HepG2 (cell line): ENCODE results near the gene GGT1. TPM values are rescaled to one million over a fixed set of nuclear protein-coding genes. Genes with fewer than 3 reads are reported as not detected.
A peak's percentile ranks its signal among the peaks of the same experiment; 100 is the strongest.

Source experiments
- CCAR2 ChIP-seq: fragments of 200-400 bp; formaldehyde crosslinking; optimal IDR thresholded peaks from 2 replicates; pipeline ENCODE3; 2018; ENCODE audit warnings: low read depth, mild to moderate bottlenecking, low read length, moderate library complexity
- FOXO1 ChIP-seq: sonication (generic); formaldehyde crosslinking; IDR thresholded peaks from 2 replicates; pipeline ENCODE4 v1.4.0; 2020; ENCODE audit warnings: missing genetic modification reagents
- HCFC1 ChIP-seq: fragments of 150-350 bp; IDR thresholded peaks from 2 replicates; pipeline ENCODE4 v1.6.1; 2014; ENCODE audit warnings: low read depth, low read length
- HNRNPL ChIP-seq: fragments of 200-400 bp; formaldehyde crosslinking; IDR thresholded peaks from 2 replicates; pipeline ENCODE4 v1.6.1; 2017; ENCODE audit warnings: mild to moderate bottlenecking, low read depth, low read length
- MLLT10 ChIP-seq: sonication (generic); formaldehyde crosslinking; IDR thresholded peaks from 2 replicates; pipeline ENCODE4 v1.4.0; 2020; ENCODE audit warnings: missing genetic modification reagents
- NR2F6 ChIP-seq, 2 experiments: IDR thresholded peaks; 2 replicates each; pipeline ENCODE4 v1.6.1; 2016; ENCODE audit warnings: antibody characterized with exemption in 1 of 2, mild to moderate bottlenecking in 1 of 2
- RARA ChIP-seq: IDR thresholded peaks from 2 replicates; pipeline ENCODE4 v1.6.1; 2016; ENCODE audit warnings: missing genetic modification reagents, missing compliant biosample characterization
- RELA ChIP-seq: sonication (generic); formaldehyde crosslinking; IDR thresholded peaks from 2 replicates; pipeline ENCODE4 v1.4.0; 2020; ENCODE audit warnings: missing genetic modification reagents
- SCMH1 ChIP-seq: sonication (generic); formaldehyde crosslinking; IDR thresholded peaks from 2 replicates; pipeline ENCODE4 v1.9.0; 2021; ENCODE audit warnings: missing genetic modification reagents, mild to moderate bottlenecking, borderline replicate concordance
- SIX1 ChIP-seq: sonication (generic); formaldehyde crosslinking; IDR thresholded peaks from 2 replicates; pipeline ENCODE4 v1.4.0; 2020; ENCODE audit warnings: missing genetic modification reagents, borderline replicate concordance
- ZBTB38 ChIP-seq: sonication (generic); formaldehyde crosslinking; IDR thresholded peaks from 2 replicates; pipeline ENCODE4 v1.5.1; 2020; ENCODE audit warnings: mild to moderate bottlenecking, missing genetic modification reagents
- ZNF264 ChIP-seq: sonication (generic); formaldehyde crosslinking; IDR thresholded peaks from 2 replicates; pipeline ENCODE4 v1.4.0; 2020; ENCODE audit warnings: missing genetic modification reagents
- ZNF615 ChIP-seq: sonication (generic); formaldehyde crosslinking; IDR thresholded peaks from 2 replicates; pipeline ENCODE4 v1.5.0; 2020; ENCODE audit warnings: mild to moderate bottlenecking, missing genetic modification reagents, borderline replicate concordance
- ZNF749 ChIP-seq: sonication (generic); formaldehyde crosslinking; IDR thresholded peaks from 2 replicates; pipeline ENCODE4 v1.8.0; 2022; ENCODE audit warnings: mild to moderate bottlenecking, missing genetic modification reagents, moderate library complexity, borderline replicate concordance
- ZNF891 ChIP-seq: sonication (generic); formaldehyde crosslinking; IDR thresholded peaks from 2 replicates; pipeline ENCODE4 v1.5.0; 2020; ENCODE audit warnings: mild to moderate bottlenecking, missing genetic modification reagents
- polyA plus RNA-seq, 8 experiments: library from polyadenylated mRNA; depleted of rRNA in 3 of 8; stranded (reverse) in 7 of 8; unstranded in 1 of 8; fragments of >200 nt; fragmentation: Illumina TruSeq in 4 of 8; extraction: Trizol in 4 of 8; gene quantifications; 2 replicates each; pipeline versions ENCODE4 v1.2.1 to v1.2.3, GENCODE V29; 2011 to 2016; ENCODE audit warnings: low read depth in 4 of 8, missing spikeins in 1 of 8, mixed read lengths in 1 of 8; ENCODE audit not compliant: insufficient read depth in 1 of 8
- total RNA-seq, 5 experiments: library from RNA; depleted of rRNA; stranded (reverse); fragments of >200 nt; fragmentation: Illumina TruSeq; extraction: Trizol; gene quantifications; 2 replicates each; pipeline ENCODE4 v1.2.3, GENCODE V29; 2016; ENCODE audit warnings: low read depth in 1 of 5
- TF ChIP-seq, protein P1 (sequence below): IDR thresholded peaks from 2 replicates; pipeline ENCODE4 v1.6.1; 2012; ENCODE audit warnings: low read depth, low read length, improper control_type of control experiment
- TF ChIP-seq, protein P2 (sequence below): IDR thresholded peaks from 2 replicates; pipeline ENCODE4 v1.6.1; 2012; ENCODE audit warnings: inconsistent platforms
- TF ChIP-seq, protein P3 (sequence below): sonication (generic); formaldehyde crosslinking; IDR thresholded peaks from 2 replicates; pipeline ENCODE4 v1.4.0; 2020; ENCODE audit warnings: missing genetic modification reagents
- TF ChIP-seq, protein P4 (sequence below): sonication (generic); formaldehyde crosslinking; IDR thresholded peaks from 2 replicates; pipeline ENCODE4 v1.9.0; 2021; ENCODE audit warnings: missing genetic modification reagents, borderline replicate concordance
- TF ChIP-seq, protein P5 (sequence below): sonication (generic); formaldehyde crosslinking; IDR thresholded peaks from 2 replicates; pipeline ENCODE4 v1.4.0; 2020; ENCODE audit warnings: missing genetic modification reagents

Gene GGT1
- total and polyA plus RNA-seq, 2 of the 13 experiments (the other 11 are each of a cell fraction or from before 2014, with no cell fraction given), result 29.9 to 103 TPM

DNA sequence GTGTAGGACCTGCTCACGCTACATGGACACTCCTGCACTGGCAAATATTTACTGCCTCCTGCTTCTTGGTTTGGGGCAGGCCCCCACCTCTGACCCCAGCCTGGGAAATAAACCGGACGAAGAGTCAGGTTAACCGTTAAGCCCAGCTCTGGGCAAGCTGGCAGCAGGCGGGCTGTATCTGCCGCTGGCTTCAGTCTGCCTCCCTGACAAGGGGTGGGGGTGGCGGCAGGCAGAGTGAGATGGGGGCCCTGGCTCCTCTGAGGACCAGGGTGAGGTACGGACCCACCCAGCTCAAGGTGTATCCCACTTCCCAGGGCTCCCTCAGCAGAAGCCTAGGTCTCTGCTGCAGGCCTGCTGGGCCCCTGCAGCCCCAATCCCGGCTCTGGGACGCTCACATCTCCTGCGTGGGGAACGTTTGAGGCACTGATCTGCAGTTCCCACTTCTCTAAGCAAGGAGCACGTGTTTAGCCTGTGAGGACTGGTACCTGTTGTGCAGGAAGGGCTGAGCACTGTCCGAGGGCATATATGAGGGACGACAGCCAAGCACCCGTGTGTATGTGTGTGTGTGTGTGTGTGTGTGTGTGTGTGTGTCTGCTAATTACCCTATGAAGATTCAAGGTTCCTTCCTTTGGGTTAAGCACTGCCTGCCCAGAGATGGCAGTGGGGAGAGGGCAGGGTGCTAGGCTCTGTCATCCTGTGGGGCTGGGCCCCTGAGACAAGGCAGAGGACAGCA lies 9.0 kb upstream of the GGT1 start (continued):
- TF ChIP-seq, protein P1, sequence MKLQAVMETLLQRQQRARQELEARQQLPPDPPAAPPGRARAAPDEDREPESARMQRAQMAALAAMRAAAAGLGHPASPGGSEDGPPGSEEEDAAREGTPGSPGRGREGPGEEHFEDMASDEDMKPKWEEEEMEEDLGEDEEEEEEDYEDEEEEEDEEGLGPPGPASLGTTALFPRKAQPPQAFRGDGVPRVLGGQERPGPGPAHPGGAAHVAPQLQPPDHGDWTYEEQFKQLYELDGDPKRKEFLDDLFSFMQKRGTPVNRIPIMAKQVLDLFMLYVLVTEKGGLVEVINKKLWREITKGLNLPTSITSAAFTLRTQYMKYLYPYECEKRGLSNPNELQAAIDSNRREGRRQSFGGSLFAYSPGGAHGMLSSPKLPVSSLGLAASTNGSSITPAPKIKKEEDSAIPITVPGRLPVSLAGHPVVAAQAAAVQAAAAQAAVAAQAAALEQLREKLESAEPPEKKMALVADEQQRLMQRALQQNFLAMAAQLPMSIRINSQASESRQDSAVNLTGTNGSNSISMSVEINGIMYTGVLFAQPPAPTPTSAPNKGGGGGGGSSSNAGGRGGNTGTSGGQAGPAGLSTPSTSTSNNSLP, result no peak
- peak; percentile 90 for TF ChIP-seq NR2F6 (IDR thresholded peaks at IDR 0.05)
- peak; percentile 91 for TF ChIP-seq NR2F6 (CRISPR knock-in tag; IDR thresholded peaks at IDR 0.05)
- TF ChIP-seq ZNF749 (CRISPR knock-in tag), result no peak
- no peak for TF ChIP-seq ZNF264 (CRISPR knock-in tag)
- TF ChIP-seq, protein P2, sequence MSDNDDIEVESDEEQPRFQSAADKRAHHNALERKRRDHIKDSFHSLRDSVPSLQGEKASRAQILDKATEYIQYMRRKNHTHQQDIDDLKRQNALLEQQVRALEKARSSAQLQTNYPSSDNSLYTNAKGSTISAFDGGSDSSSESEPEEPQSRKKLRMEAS, result peak; percentile 48; the same call in 1 of the 2 replicates
- TF ChIP-seq MLLT10, result no peak
- no peak for TF ChIP-seq RELA (CRISPR knock-in tag)
- no peak for TF ChIP-seq ZBTB38 (CRISPR knock-in tag)
- TF ChIP-seq, protein P3, sequence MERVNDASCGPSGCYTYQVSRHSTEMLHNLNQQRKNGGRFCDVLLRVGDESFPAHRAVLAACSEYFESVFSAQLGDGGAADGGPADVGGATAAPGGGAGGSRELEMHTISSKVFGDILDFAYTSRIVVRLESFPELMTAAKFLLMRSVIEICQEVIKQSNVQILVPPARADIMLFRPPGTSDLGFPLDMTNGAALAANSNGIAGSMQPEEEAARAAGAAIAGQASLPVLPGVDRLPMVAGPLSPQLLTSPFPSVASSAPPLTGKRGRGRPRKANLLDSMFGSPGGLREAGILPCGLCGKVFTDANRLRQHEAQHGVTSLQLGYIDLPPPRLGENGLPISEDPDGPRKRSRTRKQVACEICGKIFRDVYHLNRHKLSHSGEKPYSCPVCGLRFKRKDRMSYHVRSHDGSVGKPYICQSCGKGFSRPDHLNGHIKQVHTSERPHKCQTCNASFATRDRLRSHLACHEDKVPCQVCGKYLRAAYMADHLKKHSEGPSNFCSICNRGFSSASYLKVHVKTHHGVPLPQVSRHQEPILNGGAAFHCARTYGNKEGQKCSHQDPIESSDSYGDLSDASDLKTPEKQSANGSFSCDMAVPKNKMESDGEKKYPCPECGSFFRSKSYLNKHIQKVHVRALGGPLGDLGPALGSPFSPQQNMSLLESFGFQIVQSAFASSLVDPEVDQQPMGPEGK (CRISPR knock-in tag), result peak; percentile 98
- 0 out of 2 replicates have a peak, but pooled peaks have one; percentile 33 for TF ChIP-seq SIX1 (CRISPR knock-in tag)
- TF ChIP-seq ZNF891 (CRISPR knock-in tag), result no peak
- TF ChIP-seq, protein P4, sequence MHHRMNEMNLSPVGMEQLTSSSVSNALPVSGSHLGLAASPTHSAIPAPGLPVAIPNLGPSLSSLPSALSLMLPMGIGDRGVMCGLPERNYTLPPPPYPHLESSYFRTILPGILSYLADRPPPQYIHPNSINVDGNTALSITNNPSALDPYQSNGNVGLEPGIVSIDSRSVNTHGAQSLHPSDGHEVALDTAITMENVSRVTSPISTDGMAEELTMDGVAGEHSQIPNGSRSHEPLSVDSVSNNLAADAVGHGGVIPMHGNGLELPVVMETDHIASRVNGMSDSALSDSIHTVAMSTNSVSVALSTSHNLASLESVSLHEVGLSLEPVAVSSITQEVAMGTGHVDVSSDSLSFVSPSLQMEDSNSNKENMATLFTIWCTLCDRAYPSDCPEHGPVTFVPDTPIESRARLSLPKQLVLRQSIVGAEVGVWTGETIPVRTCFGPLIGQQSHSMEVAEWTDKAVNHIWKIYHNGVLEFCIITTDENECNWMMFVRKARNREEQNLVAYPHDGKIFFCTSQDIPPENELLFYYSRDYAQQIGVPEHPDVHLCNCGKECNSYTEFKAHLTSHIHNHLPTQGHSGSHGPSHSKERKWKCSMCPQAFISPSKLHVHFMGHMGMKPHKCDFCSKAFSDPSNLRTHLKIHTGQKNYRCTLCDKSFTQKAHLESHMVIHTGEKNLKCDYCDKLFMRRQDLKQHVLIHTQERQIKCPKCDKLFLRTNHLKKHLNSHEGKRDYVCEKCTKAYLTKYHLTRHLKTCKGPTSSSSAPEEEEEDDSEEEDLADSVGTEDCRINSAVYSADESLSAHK (CRISPR knock-in tag), result no peak
- no peak for TF ChIP-seq ZNF615 (CRISPR knock-in tag)
- TF ChIP-seq RARA (CRISPR knock-in tag), result peak; percentile 61
- no peak for TF ChIP-seq CCAR2
- TF ChIP-seq, protein P5, sequence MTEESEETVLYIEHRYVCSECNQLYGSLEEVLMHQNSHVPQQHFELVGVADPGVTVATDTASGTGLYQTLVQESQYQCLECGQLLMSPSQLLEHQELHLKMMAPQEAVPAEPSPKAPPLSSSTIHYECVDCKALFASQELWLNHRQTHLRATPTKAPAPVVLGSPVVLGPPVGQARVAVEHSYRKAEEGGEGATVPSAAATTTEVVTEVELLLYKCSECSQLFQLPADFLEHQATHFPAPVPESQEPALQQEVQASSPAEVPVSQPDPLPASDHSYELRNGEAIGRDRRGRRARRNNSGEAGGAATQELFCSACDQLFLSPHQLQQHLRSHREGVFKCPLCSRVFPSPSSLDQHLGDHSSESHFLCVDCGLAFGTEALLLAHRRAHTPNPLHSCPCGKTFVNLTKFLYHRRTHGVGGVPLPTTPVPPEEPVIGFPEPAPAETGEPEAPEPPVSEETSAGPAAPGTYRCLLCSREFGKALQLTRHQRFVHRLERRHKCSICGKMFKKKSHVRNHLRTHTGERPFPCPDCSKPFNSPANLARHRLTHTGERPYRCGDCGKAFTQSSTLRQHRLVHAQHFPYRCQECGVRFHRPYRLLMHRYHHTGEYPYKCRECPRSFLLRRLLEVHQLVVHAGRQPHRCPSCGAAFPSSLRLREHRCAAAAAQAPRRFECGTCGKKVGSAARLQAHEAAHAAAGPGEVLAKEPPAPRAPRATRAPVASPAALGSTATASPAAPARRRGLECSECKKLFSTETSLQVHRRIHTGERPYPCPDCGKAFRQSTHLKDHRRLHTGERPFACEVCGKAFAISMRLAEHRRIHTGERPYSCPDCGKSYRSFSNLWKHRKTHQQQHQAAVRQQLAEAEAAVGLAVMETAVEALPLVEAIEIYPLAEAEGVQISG, result peak; percentile 50; the same call in 1 of the 2 replicates
- peak; percentile 86 for TF ChIP-seq HNRNPL
- peak; percentile 44; the same call in 1 of the 2 replicates for TF ChIP-seq FOXO1
- no peak for TF ChIP-seq HCFC1
- no peak for TF ChIP-seq SCMH1 (CRISPR knock-in tag)
